ENCODE measurements around the gene FOXD2. TPM values are rescaled to one million over a fixed set of nuclear protein-coding genes. Genes with fewer than 3 reads are reported as not detected.

Gene FOXD2
- total RNA-seq, 4 donors from 2014 or later = 0.12 to 0.16 TPM; not detected in 2

DNA sequence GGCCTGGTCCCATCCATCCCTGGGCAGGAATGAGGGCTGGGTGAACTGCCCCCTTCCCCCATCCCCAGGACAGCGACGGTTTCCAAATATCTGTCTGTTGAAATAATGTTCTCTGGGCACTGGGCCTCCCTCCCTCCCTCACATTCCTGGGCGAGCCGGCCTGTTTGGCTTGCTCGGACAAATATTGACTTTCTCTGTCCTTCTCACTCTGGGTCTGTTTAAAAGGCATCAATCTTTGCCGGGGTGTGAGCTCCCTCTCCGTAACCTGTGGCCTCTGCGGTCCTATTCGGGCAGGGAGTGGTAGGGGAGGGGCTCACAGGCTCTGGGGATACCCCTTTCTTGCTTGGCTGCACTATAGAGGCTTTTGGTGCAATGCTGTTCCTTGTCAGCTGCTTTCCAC, 40.2 kb downstream of the FOXD2 start:
- ATAC-seq (ENCODE audit: low FRiP score) (peak; percentile 55), DNase-seq (ENCODE audit: low spot score) (no peak)
- TF ChIP-seq, protein P1, sequence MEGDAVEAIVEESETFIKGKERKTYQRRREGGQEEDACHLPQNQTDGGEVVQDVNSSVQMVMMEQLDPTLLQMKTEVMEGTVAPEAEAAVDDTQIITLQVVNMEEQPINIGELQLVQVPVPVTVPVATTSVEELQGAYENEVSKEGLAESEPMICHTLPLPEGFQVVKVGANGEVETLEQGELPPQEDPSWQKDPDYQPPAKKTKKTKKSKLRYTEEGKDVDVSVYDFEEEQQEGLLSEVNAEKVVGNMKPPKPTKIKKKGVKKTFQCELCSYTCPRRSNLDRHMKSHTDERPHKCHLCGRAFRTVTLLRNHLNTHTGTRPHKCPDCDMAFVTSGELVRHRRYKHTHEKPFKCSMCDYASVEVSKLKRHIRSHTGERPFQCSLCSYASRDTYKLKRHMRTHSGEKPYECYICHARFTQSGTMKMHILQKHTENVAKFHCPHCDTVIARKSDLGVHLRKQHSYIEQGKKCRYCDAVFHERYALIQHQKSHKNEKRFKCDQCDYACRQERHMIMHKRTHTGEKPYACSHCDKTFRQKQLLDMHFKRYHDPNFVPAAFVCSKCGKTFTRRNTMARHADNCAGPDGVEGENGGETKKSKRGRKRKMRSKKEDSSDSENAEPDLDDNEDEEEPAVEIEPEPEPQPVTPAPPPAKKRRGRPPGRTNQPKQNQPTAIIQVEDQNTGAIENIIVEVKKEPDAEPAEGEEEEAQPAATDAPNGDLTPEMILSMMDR (IDR thresholded peaks at IDR 0.05) = no peak

DNA sequence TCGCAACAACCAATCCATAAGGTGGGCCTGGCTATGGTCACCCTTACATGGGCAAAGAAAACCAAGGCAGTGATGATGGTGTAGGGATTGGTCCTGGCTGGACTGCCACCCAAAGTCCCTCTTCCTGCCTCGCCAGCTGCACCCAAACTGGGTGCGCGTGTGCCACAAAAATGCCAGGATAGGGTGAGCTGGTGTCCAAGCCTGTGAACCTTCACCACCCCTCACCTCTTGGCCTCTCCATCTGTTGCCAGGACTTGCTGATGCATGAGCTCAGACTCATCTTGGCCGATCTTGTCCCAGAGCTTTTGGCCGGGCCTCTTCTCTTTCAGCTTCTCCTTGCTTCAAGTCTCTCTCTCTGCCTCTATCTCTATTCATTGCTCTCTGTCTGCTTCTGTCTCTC, 41.8 kb downstream of the FOXD2 start:
- DNase-seq (ENCODE audit: low spot score) (no peak), ATAC-seq (ENCODE audit: low FRiP score) (no peak)
- TF ChIP-seq, protein P1 (IDR thresholded peaks at IDR 0.05) = no peak

DNA sequence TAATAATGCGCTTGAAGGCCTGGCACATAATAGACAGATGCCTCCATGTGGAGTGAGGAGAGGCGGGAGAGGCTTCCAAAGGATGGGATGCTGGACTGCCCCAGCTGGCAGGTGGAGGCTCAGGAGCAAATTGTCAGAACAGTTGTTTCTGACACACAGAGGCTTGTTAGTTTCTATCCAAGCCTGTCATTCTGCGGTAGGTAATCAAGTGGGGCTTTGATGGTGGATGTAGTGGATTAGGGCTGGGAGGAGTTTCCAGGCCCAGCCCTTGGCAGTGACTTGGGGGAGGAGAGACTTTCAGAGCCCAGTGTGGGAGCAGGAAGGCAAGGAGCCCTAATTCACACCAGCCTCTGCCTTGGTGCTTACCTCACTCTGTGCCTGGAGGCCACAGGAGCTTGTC, 44.1 kb downstream of the FOXD2 start:
- no peak for ATAC-seq (ENCODE audit: low FRiP score)
- TF ChIP-seq, protein P1 (IDR thresholded peaks at IDR 0.05) = no peak
- DNase-seq (ENCODE audit: low spot score) = no peak

DNA sequence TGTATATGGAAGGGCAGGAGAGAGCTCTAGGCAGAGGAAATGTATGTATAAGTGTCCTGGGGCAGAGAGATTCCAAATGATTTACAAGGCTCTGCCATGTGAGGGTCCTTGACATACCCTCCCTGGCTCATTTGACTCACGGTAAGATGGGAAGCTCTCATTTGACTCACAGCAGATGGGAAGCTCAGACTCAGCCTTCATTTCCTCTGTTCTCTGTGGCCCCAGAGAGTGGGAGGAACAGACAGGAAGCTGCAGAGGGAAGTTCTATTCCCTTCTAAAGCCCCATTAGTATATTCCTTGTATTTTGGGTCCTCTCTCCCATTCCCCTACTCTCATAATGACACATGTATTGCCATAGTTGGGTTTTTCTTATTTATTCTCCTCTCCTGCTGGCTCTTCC, 44.9 kb downstream of the FOXD2 start:
- TF ChIP-seq, protein P1 (IDR thresholded peaks at IDR 0.05) = no peak
- no peak for DNase-seq (ENCODE audit: low spot score)
- no peak for ATAC-seq (ENCODE audit: low FRiP score)

DNA sequence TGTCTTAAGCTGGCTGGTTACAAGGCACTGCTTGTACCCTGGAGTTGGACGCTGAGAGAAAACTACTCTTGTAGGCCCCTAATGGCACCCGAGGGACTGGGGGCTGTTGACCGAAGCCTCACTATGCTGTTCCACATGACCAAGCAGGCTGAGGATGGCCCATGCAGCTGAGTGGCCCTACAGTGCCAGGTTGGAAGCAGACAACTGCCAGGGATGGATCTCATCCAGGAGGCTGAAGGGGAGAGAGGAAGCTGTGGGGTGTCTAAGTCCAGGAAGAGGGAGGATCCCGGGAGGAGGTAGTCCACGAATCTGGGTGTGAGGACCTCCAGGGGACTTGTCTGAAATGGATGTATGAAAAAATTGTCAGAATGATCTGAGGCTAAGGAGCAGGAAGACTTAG, 45.8 kb downstream of the FOXD2 start:
- DNase-seq (ENCODE audit: low spot score) = no peak
- TF ChIP-seq, protein P1 (IDR thresholded peaks at IDR 0.05) = no peak

DNA sequence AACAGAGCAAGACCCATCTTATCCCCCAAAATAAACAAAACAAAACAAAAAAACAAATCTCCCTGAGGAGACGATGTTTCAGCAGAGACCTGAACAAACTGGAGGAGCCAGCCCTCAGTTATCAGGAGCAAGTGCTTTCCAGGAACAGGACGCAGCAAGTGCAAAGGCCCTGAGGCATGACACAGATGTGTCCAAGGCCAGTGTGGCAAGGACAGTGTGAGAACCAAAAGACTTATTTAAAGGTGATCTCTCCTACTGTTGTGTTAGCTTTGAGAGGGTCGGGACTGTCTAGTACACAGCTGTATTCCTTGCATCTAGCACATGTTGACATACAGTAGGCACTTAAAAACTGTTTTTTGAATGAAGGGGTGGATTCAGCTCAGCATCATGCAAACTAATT, 48.0 kb downstream of the FOXD2 start:
- DNase-seq (ENCODE audit: low spot score) (no peak), ATAC-seq (ENCODE audit: low FRiP score) (no peak)
- TF ChIP-seq, protein P1 (IDR thresholded peaks at IDR 0.05) = no peak

More for the DNA sequence above, 45.8 kb downstream of the FOXD2 start:
- no peak for ATAC-seq (ENCODE audit: low FRiP score)

DNA sequence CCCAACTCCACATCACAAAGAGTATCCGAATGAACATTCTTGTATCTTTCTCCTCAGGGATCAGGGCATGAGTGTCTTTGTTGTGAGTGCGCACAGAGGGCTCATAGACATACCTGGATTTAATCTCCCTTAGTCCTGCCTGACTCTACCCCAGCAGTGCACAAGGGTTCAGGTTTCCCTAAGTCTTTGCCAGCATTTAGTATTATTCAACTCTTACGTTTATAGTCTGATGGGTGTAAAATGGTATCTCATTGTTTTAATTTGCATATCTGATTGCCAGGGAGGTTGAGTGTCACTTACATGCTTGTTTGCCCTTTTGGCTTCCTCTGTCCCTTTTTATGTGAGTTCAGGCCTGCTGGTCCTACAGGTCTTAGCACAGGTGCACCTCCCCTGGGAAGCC, 49.5 kb downstream of the FOXD2 start:
- ATAC-seq (ENCODE audit: low FRiP score) (no peak), DNase-seq (ENCODE audit: low spot score) (no peak)
- TF ChIP-seq, protein P1 (IDR thresholded peaks at IDR 0.05) = no peak

Data from omental fat pad (tissue), 4 donors.